ENCODE measurements around the gene SRF. TPM values are rescaled to one million over a fixed set of nuclear protein-coding genes. Genes with fewer than 3 reads are reported as not detected.
A peak's percentile ranks its signal among the peaks of the same experiment; 100 is the strongest.

Gene SRF
- 22.7 and 23.1 TPM in 2 replicates for total RNA-seq
- 13.4 TPM for total RNA-seq (2013)
- 21.7 and 24.8 TPM in 2 replicates for polyA plus RNA-seq
- polyA minus RNA-seq: 31.4 and 33.5 TPM in 2 replicates

- DNase-seq (peak; percentile 99), ATAC-seq (ENCODE audit: low read depth) (peak; percentile 72)
- intact Hi-C loops (cut with micrococcal nuclease): loop anchor here (1.0 to 5.0 kb wide), 13 partner anchors 76 to 1091 kb away; partner anchors contain the start of genes ABCC10, KLC4, MRPL2 and POLH
- no peak for TF ChIP-seq EZH2 (IDR thresholded peaks at IDR 0.05; ENCODE audit: borderline replicate concordance, insufficient read depth, low read depth, low read length, poor library complexity, severe bottlenecking)
- TF ChIP-seq, protein P1, sequence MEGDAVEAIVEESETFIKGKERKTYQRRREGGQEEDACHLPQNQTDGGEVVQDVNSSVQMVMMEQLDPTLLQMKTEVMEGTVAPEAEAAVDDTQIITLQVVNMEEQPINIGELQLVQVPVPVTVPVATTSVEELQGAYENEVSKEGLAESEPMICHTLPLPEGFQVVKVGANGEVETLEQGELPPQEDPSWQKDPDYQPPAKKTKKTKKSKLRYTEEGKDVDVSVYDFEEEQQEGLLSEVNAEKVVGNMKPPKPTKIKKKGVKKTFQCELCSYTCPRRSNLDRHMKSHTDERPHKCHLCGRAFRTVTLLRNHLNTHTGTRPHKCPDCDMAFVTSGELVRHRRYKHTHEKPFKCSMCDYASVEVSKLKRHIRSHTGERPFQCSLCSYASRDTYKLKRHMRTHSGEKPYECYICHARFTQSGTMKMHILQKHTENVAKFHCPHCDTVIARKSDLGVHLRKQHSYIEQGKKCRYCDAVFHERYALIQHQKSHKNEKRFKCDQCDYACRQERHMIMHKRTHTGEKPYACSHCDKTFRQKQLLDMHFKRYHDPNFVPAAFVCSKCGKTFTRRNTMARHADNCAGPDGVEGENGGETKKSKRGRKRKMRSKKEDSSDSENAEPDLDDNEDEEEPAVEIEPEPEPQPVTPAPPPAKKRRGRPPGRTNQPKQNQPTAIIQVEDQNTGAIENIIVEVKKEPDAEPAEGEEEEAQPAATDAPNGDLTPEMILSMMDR (IDR thresholded peaks at IDR 0.05): peak; percentile 75
- Histone ChIP-seq H2AFZ (ENCODE audit: insufficient read depth, low read depth, low read length, poor library complexity, severe bottlenecking) (peak within 1 kb of the TSS; percentile 95), H3K4me1 (ENCODE audit: control insufficient read depth in 2 of 2, insufficient read depth in 2 of 2, low read length in 2 of 2) (peaks cover 35 to 49% of the 10 kb centered on the region in 2 donors), H3K27me3 (replicated peaks in 1 of 4; ENCODE audit: control extremely low read depth in 1 of 4, control insufficient read depth in 3 of 4, insufficient read depth in 4 of 4, low read length in 3 of 4) (peaks cover 0 to 2% (median 0%) of the 10 kb centered on the region in 4 experiments), H3K9ac (ENCODE audit: low read length) (peak within 1 kb of the TSS; percentile 77), H3K9me3 (ENCODE audit: control extremely low read depth in 1 of 3, control insufficient read depth in 2 of 3, insufficient read depth in 1 of 3, low read length in 2 of 3) (peaks cover 0 to 7% (median 0%) of the 10 kb centered on the region in 3 donors), H4K20me1 (ENCODE audit: control insufficient read depth, insufficient read depth, low read length, poor library complexity, severe bottlenecking) (peaks cover 30% of the 10 kb centered on the region), H3K79me2 (ENCODE audit: control insufficient read depth, insufficient read depth, low read length) (peaks cover 19% of the 10 kb centered on the region), H3K4me2 (replicated peaks; ENCODE audit: low read depth, low read length, poor library complexity, severe bottlenecking) (peak within 1 kb of the TSS; percentile 94), H3K36me3 (replicated peaks in 1 of 2; ENCODE audit: control extremely low read depth in 1 of 2, control insufficient read depth in 1 of 2, extremely low read depth in 1 of 2, insufficient read depth in 2 of 2, low read length in 1 of 2) (peaks cover 0 to 10% of the 10 kb centered on the region in 2 experiments), H3K4me3 (ENCODE audit: control extremely low read depth in 1 of 5, extremely low read depth in 1 of 5, insufficient read depth in 1 of 5, low read depth in 2 of 5, low read length in 4 of 5) (peak within 1 kb of the TSS; percentile 64 to 90 (median 66)), H3K27ac (ENCODE audit: low read length in 2 of 2) (peak within 1 kb of the TSS; percentile 59 to 90)
- POLR2A ChIA-PET: interaction anchor here (0.5 to 1.4 kb wide), 3 partner anchors 58 to 566 kb away, joined by 3 to 4 read pairs (median 3); partner anchors contain the start of genes DNPH1 and RPL7L1
- Mint-ChIP-seq H3K4me3 (peak within 1 kb of the TSS; percentile 92), H3K4me1 (peaks cover 46% of the 10 kb centered on the region), H3K27me3 (no peaks in the 10 kb centered on the region), H3K27ac (peak within 1 kb of the TSS; percentile 95), H3K9me3 (ENCODE audit: insufficient read depth) (no peaks in the 10 kb centered on the region)
- CTCF ChIA-PET: interaction anchor here (0.9 to 2.7 kb wide), 2 partner anchors 10 to 11 kb away, joined by 3 to 8 read pairs; partner anchors contain the start of gene CUL9
- under 1% methylated on average over 81 of the region's 83 CpGs for WGBS (ENCODE audit: insufficient coverage)
Observed at GRCh38 chr6:43170931-43171706, at the start of gene SRF. TSS of gene SRF (plus strand) at chr6:43171269. CDS start at chr6:43171657, 388 bp downstream.

- Histone ChIP-seq H3K79me2 (ENCODE audit: control insufficient read depth, insufficient read depth, low read length) (no peaks in the 10 kb centered on the region), H3K36me3 (replicated peaks in 1 of 2; ENCODE audit: control extremely low read depth in 1 of 2, control insufficient read depth in 1 of 2, extremely low read depth in 1 of 2, insufficient read depth in 2 of 2, low read length in 1 of 2) (no peaks in the 10 kb centered on the region), H3K27me3 (replicated peaks in 1 of 4; ENCODE audit: control extremely low read depth in 1 of 4, control insufficient read depth in 3 of 4, insufficient read depth in 4 of 4, low read length in 3 of 4) (no peaks in the 10 kb centered on the region), H3K4me3 (ENCODE audit: control extremely low read depth in 1 of 5, extremely low read depth in 1 of 5, insufficient read depth in 1 of 5, low read depth in 2 of 5, low read length in 4 of 5) (no peak overlapping the region), H3K4me1 (ENCODE audit: control insufficient read depth in 2 of 2, insufficient read depth in 2 of 2, low read length in 2 of 2) (no peaks in the 10 kb centered on the region), H3K4me2 (replicated peaks; ENCODE audit: low read depth, low read length, poor library complexity, severe bottlenecking) (no peak overlapping the region), H3K27ac (ENCODE audit: low read length in 2 of 2) (no peak overlapping the region), H3K9me3 (ENCODE audit: control extremely low read depth in 1 of 3, control insufficient read depth in 2 of 3, insufficient read depth in 1 of 3, low read length in 2 of 3) (no peaks in the 10 kb centered on the region), H2AFZ (ENCODE audit: insufficient read depth, low read depth, low read length, poor library complexity, severe bottlenecking) (no peak overlapping the region), H3K9ac (ENCODE audit: low read length) (no peak overlapping the region), H4K20me1 (ENCODE audit: control insufficient read depth, insufficient read depth, low read length, poor library complexity, severe bottlenecking) (no peaks in the 10 kb centered on the region)
- no peak overlapping the region for H3K4me3 Mint-ChIP-seq
- H3K27me3 Mint-ChIP-seq: no peaks in the 10 kb centered on the region
- no peaks in the 10 kb centered on the region for H3K4me1 Mint-ChIP-seq
- H3K27ac Mint-ChIP-seq: no peak overlapping the region
- ATAC-seq (ENCODE audit: low read depth) (no peak), DNase-seq (no peak)
- intact Hi-C loops (cut with micrococcal nuclease): no loop called here
- ChIA-PET POLR2A (interaction anchor here (0.7 kb wide), 1 partner anchor 58 kb away, joined by 4 read pairs; no protein-coding TSS in a partner anchor), CTCF (no interaction called here)
- TF ChIP-seq EZH2 (IDR thresholded peaks at IDR 0.05; ENCODE audit: borderline replicate concordance, insufficient read depth, low read depth, low read length, poor library complexity, severe bottlenecking): no peak
- TF ChIP-seq, protein P1 (IDR thresholded peaks at IDR 0.05): no peak
- 90% methylated on average over 2 of the region's 2 CpGs for WGBS (ENCODE audit: insufficient coverage)
- no peaks in the 10 kb centered on the region for H3K9me3 Mint-ChIP-seq (ENCODE audit: insufficient read depth)
Observed at GRCh38 chr6:43122146-43122545, 48.9 kb upstream of the SRF start.

Measured in B cell (primary cell).